ENCODE measurements around the gene CSMD2. TPM values are rescaled to one million over a fixed set of nuclear protein-coding genes. Genes with fewer than 3 reads are reported as not detected.

Gene CSMD2
- total and polyA plus RNA-seq, 2 of the 8 experiments (the other 6 are each of a cell fraction or from before 2014, with no cell fraction given), result 7.0 to 14.7 TPM

DNA sequence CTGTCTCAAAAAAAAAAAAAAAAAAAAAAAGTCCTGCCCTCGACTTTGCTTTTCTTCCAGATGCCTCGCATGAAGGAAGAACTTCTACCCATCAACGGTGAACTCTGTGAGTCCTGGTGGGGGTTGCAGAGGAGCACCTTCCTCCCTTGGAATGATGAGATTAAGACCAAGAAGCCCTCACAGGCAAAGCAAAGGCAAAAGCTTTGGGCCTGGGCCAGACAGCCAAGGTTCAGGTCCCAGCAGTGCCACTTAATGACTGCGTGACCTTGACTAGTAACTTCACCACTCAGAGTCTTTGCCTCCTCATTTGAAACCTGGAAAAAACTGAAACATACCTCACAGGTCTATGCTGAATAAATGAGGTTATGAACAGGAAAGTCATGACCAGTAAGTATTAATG lies 637.1 kb downstream of the CSMD2 start:
- 100% methylated on average over 2 of the region's 4 CpGs; no CpG with 5 or more reads in 1 of the 2 experiments for WGBS, 2 experiments (ENCODE audit: extremely low coverage in 1 of 2, insufficient coverage in 1 of 2, insufficient read length in 1 of 2, insufficient replicate concordance in 2 of 2, low coverage in 1 of 2, low lambda C conversion rate in 2 of 2, missing lambda C conversion rate in 1 of 2)
- Histone ChIP-seq H3K36me3 (ENCODE audit: control insufficient read depth in 2 of 4, insufficient read depth in 4 of 4, low read length in 3 of 4) (peaks cover 0 to 4% (median 2%) of the 10 kb centered on the region in 4 experiments; a peak in 3 of 8 replicates), H2AK5ac (ENCODE audit: low read depth, low read length) (no peak overlapping the region), H2BK12ac (ENCODE audit: low read depth, low read length) (no peak overlapping the region), H3K18ac (ENCODE audit: extremely low read depth, low read length) (no peak overlapping the region), H3K4me1 (replicated peaks in 1 of 4; ENCODE audit: control insufficient read depth in 3 of 4, insufficient read depth in 4 of 4, low read length in 3 of 4) (no peaks in the 10 kb centered on the region), H2BK20ac (ENCODE audit: low read length) (no peak overlapping the region), H3K14ac (ENCODE audit: insufficient read length) (no peak overlapping the region), H3K9ac (replicated peaks in 1 of 4; ENCODE audit: extremely low read depth in 1 of 4, low read depth in 3 of 4, low read length in 3 of 4) (no peak overlapping the region), H3K79me1 (ENCODE audit: low read depth, low read length) (no peaks in the 10 kb centered on the region), H2BK15ac (ENCODE audit: low read length) (no peak overlapping the region), H4K20me1 (replicated peaks in 1 of 2; ENCODE audit: control insufficient read depth in 1 of 2, insufficient read depth in 2 of 2, low read length in 2 of 2) (no peaks in the 10 kb centered on the region), H3K4me3 (ENCODE audit: extremely low read depth in 1 of 4, insufficient read depth in 2 of 4, low read depth in 3 of 4, low read length in 4 of 4) (no peak overlapping the region), H3K4ac (replicated peaks; ENCODE audit: insufficient read length, low read depth, low read length) (no peak overlapping the region), H2BK5ac (ENCODE audit: low read depth, low read length) (no peak overlapping the region), H3K79me2 (ENCODE audit: control insufficient read depth in 1 of 2, insufficient read depth in 2 of 2, low read length in 2 of 2) (no peaks in the 10 kb centered on the region), H3K9me3 (ENCODE audit: insufficient read depth in 2 of 2, low read depth in 1 of 2, low read length in 1 of 2) (no peaks in the 10 kb centered on the region), H2AFZ (ENCODE audit: low read length) (no peak overlapping the region), H3K23ac (ENCODE audit: insufficient read length) (no peak overlapping the region), H3K23me2 (ENCODE audit: low read depth, low read length) (no peaks in the 10 kb centered on the region), H3K4me2 (ENCODE audit: insufficient read depth in 1 of 2, low read depth in 2 of 2, low read length in 2 of 2) (no peak overlapping the region), H4K91ac (replicated peaks; ENCODE audit: insufficient read length, low read length) (no peak overlapping the region), H4K5ac (ENCODE audit: insufficient read length, low read depth, low read length) (no peak overlapping the region), H3K56ac (replicated peaks; ENCODE audit: insufficient read length, low read depth, low read length) (no peak overlapping the region), H3K27me3 (replicated peaks in 1 of 4; ENCODE audit: control insufficient read depth in 3 of 4, extremely low read depth in 1 of 4, insufficient read depth in 3 of 4, low read length in 3 of 4) (no peaks in the 10 kb centered on the region), H4K8ac (ENCODE audit: extremely low read depth, insufficient read depth, low read length) (no peak overlapping the region), H2BK120ac (replicated peaks; ENCODE audit: low read depth, low read length) (no peak overlapping the region), H3K27ac (ENCODE audit: low read depth, low read length) (no peak overlapping the region)
- TF ChIP-seq KDM4A (IDR thresholded peaks at IDR 0.05; ENCODE audit: low read depth, low read length, severe bottlenecking) (no peak), CHD2 (IDR thresholded peaks at IDR 0.05; ENCODE audit: low read length) (no peak), JUN (IDR thresholded peaks at IDR 0.05; ENCODE audit: low read depth, low read length) (no peak), CBX5 (IDR thresholded peaks at IDR 0.05; ENCODE audit: low read depth, low read length) (no peak), NRF1 (IDR thresholded peaks at IDR 0.05; ENCODE audit: low read depth, low read length) (no peak), EZH2 (IDR thresholded peaks at IDR 0.05; ENCODE audit: low read depth, low read length, severe bottlenecking) (no peak), EGR1 (IDR thresholded peaks at IDR 0.05; ENCODE audit: borderline replicate concordance, low read depth, low read length) (no peak), SIRT6 (IDR thresholded peaks at IDR 0.05; ENCODE audit: low read length) (no peak)
- TF ChIP-seq, protein P1, sequence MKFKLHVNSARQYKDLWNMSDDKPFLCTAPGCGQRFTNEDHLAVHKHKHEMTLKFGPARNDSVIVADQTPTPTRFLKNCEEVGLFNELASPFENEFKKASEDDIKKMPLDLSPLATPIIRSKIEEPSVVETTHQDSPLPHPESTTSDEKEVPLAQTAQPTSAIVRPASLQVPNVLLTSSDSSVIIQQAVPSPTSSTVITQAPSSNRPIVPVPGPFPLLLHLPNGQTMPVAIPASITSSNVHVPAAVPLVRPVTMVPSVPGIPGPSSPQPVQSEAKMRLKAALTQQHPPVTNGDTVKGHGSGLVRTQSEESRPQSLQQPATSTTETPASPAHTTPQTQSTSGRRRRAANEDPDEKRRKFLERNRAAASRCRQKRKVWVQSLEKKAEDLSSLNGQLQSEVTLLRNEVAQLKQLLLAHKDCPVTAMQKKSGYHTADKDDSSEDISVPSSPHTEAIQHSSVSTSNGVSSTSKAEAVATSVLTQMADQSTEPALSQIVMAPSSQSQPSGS (IDR thresholded peaks at IDR 0.05; ENCODE audit: low read length), result no peak
- FAIRE-seq (no peak), DNase-seq (ENCODE audit: low read depth in 1 of 2, low spot score in 2 of 2) (no peak)
- CTCF ChIA-PET (ENCODE audit: partially characterized antibody), result interaction anchor here (0.7 to 1.7 kb wide), 2 partner anchors 105 to 164 kb away, joined by 5 to 6 read pairs; no protein-coding TSS in a partner anchor
- POLR2A ChIA-PET (ENCODE audit: partially characterized antibody), result no interaction called here
